ENCODE data around the gene FKBP8. TPM values are rescaled to one million over a fixed set of nuclear protein-coding genes. Genes with fewer than 3 reads are reported as not detected.

The FKBP8 gene
- total and polyA plus RNA-seq, 4 donors, result 59.1 to 225 (median 101) TPM

DNA sequence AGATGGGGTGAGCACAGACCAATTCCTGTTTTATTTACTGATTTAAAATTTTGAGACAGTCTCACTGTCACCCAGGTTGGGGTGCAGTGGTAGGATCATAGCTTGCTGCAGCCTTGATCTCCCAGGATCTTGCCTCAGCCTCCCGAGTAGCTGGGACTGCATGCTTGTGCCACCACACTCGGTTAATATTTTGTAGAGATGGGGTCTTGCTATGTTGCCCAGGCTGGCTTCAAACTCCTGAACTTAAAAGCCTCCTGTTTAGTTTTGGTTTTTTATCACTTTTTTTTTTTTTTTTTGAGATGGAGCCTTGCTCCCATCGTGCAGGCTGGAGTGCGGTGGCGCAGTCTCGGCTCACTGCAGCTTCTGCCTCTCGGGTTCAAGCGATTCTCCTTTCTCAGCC is 33.0 kb upstream of the FKBP8 start:
- TF ChIP-seq ATF3 (IDR thresholded peaks at IDR 0.05), result no peak
- TF ChIP-seq JUND (IDR thresholded peaks at IDR 0.05), result no peak
- no peak for TF ChIP-seq GABPA (IDR thresholded peaks at IDR 0.05 in 1 of 2, conservative IDR thresholded peaks at IDR 0.05 in 1 of 2)
- no peak for TF ChIP-seq ZBTB33 (IDR thresholded peaks at IDR 0.05)
- no peak for TF ChIP-seq RAD21 (IDR thresholded peaks at IDR 0.05)
- TF ChIP-seq HNF4G (IDR thresholded peaks at IDR 0.05), result no peak
- TF ChIP-seq SP1 (IDR thresholded peaks at IDR 0.05), result no peak
- no peak for TF ChIP-seq CTCF (IDR thresholded peaks at IDR 0.05; ENCODE audit: low read depth, low read length, missing input control)

DNA sequence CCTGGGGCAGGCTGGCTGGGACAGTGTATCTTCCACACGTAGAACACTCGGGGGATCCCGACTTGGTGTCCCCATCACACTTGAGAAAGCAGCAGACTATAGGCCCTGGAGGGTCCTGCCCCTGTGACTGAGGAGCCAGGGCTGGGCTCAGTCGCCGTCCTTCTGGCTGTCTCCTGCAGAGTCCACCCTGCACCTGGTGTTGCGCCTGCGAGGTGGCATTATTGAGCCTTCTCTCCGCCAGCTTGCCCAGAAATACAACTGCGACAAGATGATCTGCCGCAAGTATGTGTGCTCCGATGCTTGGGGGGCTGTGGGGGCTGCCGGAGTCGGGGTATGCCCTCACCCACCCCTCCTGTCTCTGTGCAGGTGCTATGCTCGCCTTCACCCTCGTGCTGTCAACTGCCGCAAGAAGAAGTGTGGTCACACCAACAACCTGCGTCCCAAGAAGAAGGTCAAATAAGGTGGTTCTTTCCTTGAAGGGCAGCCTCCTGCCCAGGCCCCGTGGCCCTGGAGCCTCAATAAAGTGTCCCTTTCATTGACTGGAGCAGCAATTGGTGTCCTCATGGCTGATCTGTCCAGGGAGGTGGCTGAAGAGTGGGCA is 31.4 kb upstream of the FKBP8 start:
- Histone ChIP-seq H3K4me3 (ENCODE audit: low read depth in 1 of 3, low read length in 3 of 3) (no peak overlapping the region), H3K9ac (ENCODE audit: low read depth in 1 of 2, low read length in 2 of 2) (no peak overlapping the region), H3K36me3 (ENCODE audit: control insufficient read depth in 4 of 4, insufficient read depth in 3 of 4, low read depth in 1 of 4, low read length in 3 of 4) (peaks cover 13 to 36% (median 25%) of the 10 kb centered on the region in 4 donors), H3K9me3 (ENCODE audit: control insufficient read depth in 4 of 4, low read length in 3 of 4) (no peaks in the 10 kb centered on the region), H3K27me3 (ENCODE audit: control insufficient read depth in 4 of 4, insufficient read depth in 4 of 4, low read length in 3 of 4) (no peaks in the 10 kb centered on the region), H3K27ac (ENCODE audit: low read depth in 1 of 2, low read length in 2 of 2) (no peak overlapping the region), H3K4me1 (ENCODE audit: control insufficient read depth in 4 of 4, insufficient read depth in 4 of 4, low read length in 3 of 4) (peaks cover 4 to 20% (median 12%) of the 10 kb centered on the region in 4 donors)
- DNase-seq (ENCODE audit: low spot score), result no peak
- 96% methylated on average over 18 of the region's 18 CpGs for whole genome bisulfite sequencing
- no peak for TF ChIP-seq FOXA2 (IDR thresholded peaks at IDR 0.05)
- no peak for TF ChIP-seq TAF1 (conservative IDR thresholded peaks at IDR 0.05)
- TF ChIP-seq, protein P1, sequence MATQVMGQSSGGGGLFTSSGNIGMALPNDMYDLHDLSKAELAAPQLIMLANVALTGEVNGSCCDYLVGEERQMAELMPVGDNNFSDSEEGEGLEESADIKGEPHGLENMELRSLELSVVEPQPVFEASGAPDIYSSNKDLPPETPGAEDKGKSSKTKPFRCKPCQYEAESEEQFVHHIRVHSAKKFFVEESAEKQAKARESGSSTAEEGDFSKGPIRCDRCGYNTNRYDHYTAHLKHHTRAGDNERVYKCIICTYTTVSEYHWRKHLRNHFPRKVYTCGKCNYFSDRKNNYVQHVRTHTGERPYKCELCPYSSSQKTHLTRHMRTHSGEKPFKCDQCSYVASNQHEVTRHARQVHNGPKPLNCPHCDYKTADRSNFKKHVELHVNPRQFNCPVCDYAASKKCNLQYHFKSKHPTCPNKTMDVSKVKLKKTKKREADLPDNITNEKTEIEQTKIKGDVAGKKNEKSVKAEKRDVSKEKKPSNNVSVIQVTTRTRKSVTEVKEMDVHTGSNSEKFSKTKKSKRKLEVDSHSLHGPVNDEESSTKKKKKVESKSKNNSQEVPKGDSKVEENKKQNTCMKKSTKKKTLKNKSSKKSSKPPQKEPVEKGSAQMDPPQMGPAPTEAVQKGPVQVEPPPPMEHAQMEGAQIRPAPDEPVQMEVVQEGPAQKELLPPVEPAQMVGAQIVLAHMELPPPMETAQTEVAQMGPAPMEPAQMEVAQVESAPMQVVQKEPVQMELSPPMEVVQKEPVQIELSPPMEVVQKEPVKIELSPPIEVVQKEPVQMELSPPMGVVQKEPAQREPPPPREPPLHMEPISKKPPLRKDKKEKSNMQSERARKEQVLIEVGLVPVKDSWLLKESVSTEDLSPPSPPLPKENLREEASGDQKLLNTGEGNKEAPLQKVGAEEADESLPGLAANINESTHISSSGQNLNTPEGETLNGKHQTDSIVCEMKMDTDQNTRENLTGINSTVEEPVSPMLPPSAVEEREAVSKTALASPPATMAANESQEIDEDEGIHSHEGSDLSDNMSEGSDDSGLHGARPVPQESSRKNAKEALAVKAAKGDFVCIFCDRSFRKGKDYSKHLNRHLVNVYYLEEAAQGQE (IDR thresholded peaks at IDR 0.05), result no peak
- no peak for TF ChIP-seq YY1 (IDR thresholded peaks at IDR 0.05)
- TF ChIP-seq JUND (IDR thresholded peaks at IDR 0.05), result no peak
- no peak for TF ChIP-seq CTCF (IDR thresholded peaks at IDR 0.05; ENCODE audit: low read depth, low read length, missing input control)
- TF ChIP-seq ATF3 (IDR thresholded peaks at IDR 0.05), result no peak
- TF ChIP-seq NR2F2 (IDR thresholded peaks at IDR 0.05), result no peak
- no peak for TF ChIP-seq SP1 (IDR thresholded peaks at IDR 0.05)
- no peak for TF ChIP-seq HNF4A (conservative IDR thresholded peaks at IDR 0.05)
- TF ChIP-seq RAD21 (IDR thresholded peaks at IDR 0.05), result no peak
- TF ChIP-seq FOXA1 (IDR thresholded peaks at IDR 0.05), result no peak
- TF ChIP-seq ZBTB33 (IDR thresholded peaks at IDR 0.05), result no peak
- no peak for TF ChIP-seq EGR1 (IDR thresholded peaks at IDR 0.05; ENCODE audit: low read depth in 2 of 2)
- TF ChIP-seq RXRA (IDR thresholded peaks at IDR 0.05), result no peak

More for the DNA sequence above, 33.0 kb upstream of the FKBP8 start:
- DNase-seq (ENCODE audit: low spot score), result no peak
- Histone ChIP-seq H3K9ac (ENCODE audit: low read depth in 1 of 2, low read length in 2 of 2) (no peak overlapping the region), H3K27me3 (ENCODE audit: control insufficient read depth in 4 of 4, insufficient read depth in 4 of 4, low read length in 3 of 4) (no peaks in the 10 kb centered on the region), H3K4me1 (ENCODE audit: control insufficient read depth in 4 of 4, insufficient read depth in 4 of 4, low read length in 3 of 4) (peaks cover 4 to 18% (median 13%) of the 10 kb centered on the region in 4 donors), H3K36me3 (ENCODE audit: control insufficient read depth in 4 of 4, insufficient read depth in 3 of 4, low read depth in 1 of 4, low read length in 3 of 4) (peaks cover 13 to 36% (median 25%) of the 10 kb centered on the region in 4 donors), H3K27ac (ENCODE audit: low read depth in 1 of 2, low read length in 2 of 2) (no peak overlapping the region), H3K9me3 (ENCODE audit: control insufficient read depth in 4 of 4, low read length in 3 of 4) (no peaks in the 10 kb centered on the region), H3K4me3 (ENCODE audit: low read depth in 1 of 3, low read length in 3 of 3) (no peak overlapping the region)
- WGBS, result 92% methylated on average over 8 of the region's 8 CpGs
